ENCODE data around the gene QPRT.
"Not testable (repeated sequence)": the region's sequence is repeated elsewhere in the genome, so short reads cannot be mapped to it uniquely, and the experiment has no call there.

Gene QPRT

DNA sequence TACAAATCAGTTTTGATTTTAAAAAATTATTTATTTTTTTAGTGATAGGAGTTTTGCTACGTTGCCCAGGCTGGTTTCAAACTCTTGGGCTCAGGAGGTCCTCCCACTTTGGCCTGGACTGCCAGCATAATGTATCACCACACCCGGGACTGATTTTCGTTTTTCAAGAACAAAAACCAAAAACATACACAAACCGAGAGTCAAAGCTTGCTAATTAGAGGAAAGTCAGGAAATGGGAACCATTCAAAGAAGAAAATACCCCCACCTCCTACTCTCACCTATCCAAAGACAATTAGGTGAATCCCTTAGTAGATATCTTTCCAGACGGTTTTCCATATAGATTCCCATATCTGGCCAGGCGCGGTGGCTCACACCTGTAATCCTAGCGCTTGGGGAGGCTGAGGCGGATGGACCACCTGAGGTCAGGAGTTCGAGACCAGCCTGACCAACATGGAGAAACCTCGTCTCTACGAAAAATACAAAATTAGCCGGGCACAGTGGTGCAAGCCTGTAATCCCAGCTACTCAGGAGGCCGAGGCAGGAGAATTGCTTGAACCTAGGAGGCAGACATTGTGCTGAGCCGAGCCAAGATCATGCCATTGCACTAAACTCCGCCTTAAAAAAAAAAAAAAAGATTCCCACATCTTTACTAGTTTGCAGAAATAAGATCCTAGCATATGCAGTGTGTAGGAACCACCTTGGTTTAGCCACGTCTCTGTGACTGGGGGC, 16.8 kb upstream of the QPRT start:
- in situ Hi-C loops (cut with MboI; ENCODE audit: low sequenced_read_pairs) = no loop called here

DNA sequence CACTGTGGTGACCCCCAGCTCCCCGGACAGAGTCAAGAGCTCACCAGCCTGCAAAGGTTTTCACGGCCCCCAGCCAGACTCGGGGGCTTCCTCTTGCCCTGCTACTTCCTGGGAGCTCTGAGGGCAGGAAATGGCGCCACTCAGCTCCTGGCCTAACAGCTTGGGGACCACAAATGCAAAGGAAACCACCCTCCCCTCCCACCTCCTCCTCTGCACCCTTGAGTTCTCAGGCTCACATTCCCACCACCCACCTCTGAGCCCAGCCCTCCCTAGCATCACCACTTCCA, 16.3 kb upstream of the QPRT start:
- in situ Hi-C loops (cut with MboI; ENCODE audit: low sequenced_read_pairs) = no loop called here

DNA sequence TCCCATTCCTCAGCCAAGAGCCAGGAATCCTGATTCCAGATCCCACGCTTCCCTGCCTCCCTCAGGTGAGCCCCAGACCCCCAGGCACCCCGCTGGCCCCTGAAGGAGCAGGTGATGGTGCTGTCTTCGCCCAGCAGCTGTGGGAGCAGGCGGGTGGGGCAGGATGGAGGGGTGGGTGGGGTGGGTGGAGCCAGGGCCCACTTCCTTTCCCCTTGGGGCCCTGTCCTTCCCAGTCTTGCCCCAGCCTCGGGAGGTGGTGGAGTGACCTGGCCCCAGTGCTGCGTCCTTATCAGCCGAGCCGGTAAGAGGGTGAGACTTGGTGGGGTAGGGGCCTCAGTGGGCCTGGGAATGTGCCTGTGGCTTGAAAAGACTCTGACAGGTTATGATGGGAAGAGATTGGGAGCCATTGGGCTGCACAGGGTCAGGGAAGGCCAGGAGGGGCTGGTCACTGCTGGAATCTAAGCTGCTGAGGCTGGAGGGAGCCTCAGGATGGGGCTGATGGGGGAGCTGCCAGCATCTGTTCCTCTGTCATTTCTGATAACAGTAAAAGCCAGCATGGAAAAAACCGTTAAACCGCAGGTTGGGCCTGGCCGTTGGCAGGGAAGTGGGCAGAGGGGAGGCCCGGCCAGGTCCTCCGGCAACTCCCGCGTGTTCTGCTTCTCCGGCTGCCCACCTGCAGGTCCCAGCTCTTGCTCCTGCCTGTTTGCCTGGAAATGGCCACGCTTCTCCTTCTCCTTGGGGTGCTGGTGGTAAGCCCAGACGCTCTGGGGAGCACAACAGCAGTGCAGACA, 15.8 kb upstream of the QPRT start, which contains the start of gene SPN:
SPN (plus strand) TSS at position 232 of the 791 bp plus-strand sequence; CDS start at position 714, 482 bp downstream.
- in situ Hi-C loops (cut with MboI; ENCODE audit: low sequenced_read_pairs) = no loop called here

DNA sequence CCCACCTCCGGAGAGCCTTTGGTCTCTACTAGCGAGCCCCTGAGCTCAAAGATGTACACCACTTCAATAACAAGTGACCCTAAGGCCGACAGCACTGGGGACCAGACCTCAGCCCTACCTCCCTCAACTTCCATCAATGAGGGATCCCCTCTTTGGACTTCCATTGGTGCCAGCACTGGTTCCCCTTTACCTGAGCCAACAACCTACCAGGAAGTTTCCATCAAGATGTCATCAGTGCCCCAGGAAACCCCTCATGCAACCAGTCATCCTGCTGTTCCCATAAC, 15.2 kb upstream of the QPRT start:
- in situ Hi-C loops (cut with MboI; ENCODE audit: low sequenced_read_pairs) = no loop called here

DNA sequence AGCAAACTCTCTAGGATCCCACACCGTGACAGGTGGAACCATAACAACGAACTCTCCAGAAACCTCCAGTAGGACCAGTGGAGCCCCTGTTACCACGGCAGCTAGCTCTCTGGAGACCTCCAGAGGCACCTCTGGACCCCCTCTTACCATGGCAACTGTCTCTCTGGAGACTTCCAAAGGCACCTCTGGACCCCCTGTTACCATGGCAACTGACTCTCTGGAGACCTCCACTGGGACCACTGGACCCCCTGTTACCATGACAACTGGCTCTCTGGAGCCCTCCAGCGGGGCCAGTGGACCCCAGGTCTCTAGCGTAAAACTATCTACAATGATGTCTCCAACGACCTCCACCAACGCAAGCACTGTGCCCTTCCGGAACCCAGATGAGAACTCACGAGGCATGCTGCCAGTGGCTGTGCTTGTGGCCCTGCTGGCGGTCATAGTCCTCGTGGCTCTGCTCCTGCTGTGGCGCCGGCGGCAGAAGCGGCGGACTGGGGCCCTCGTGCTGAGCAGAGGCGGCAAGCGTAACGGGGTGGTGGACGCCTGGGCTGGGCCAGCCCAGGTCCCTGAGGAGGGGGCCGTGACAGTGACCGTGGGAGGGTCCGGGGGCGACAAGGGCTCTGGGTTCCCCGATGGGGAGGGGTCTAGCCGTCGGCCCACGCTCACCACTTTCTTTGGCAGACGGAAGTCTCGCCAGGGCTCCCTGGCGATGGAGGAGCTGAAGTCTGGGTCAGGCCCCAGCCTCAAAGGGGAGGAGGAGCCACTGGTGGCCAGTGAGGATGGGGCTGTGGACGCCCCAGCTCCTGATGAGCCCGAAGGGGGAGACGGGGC, 14.7 kb upstream of the QPRT start:
- in situ Hi-C loops (cut with MboI; ENCODE audit: low sequenced_read_pairs) = no loop called here

DNA sequence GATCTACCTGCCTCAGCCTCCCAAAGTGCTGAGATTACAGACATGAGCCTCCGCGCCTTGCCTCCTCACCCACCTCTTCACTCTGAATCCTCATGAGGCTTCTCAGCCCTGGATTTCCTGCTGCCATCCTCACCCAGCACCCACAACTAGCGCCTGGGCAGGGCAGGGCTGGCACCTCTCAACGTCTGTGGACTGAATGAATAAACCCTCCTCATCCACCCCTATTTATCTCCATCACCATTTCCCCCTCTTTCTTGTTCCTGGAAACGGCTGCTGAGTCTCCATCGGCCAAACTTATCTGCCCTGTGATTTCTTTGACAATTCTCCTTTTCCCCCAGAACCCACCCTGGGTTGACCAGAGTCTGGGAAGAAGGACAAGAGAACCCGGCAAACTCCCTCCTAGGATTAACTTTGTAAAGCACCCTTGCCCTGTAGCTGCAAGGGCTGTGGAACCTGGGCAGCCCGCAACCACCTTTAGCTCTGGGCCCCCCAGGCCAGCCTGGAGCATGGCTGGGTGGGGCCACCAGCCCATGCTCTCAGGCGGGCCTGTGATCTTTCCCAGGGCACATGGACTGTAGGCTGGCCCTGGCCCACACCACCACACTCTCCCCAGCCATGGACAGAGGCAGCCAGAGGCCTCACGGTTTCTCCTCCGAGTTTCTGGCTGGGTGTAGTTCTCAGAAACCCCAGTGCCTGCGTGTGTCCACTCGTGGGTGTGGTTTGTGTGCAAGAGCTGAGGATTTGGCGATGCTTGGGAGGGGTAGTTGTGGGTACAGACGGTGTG, 13.5 kb upstream of the QPRT start:
- in situ Hi-C loops (cut with MboI; ENCODE audit: low sequenced_read_pairs) = no loop called here

DNA sequence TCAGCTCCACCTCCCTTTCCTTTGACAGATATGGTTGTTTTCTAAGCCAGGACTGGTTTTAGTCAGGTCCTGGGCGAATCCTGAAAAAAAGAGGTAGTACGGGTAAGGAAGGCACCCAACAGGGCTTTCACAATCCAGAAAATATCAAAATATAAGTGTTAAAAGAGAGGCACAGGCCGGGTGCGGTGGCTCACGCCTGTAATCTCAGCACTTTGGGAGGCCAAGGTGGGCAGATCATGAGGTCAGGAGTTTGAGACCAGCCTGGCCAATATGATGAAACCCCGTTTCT, 11.7 kb upstream of the QPRT start:
- in situ Hi-C loops (cut with MboI; ENCODE audit: low sequenced_read_pairs) = not testable (repeated sequence)

DNA sequence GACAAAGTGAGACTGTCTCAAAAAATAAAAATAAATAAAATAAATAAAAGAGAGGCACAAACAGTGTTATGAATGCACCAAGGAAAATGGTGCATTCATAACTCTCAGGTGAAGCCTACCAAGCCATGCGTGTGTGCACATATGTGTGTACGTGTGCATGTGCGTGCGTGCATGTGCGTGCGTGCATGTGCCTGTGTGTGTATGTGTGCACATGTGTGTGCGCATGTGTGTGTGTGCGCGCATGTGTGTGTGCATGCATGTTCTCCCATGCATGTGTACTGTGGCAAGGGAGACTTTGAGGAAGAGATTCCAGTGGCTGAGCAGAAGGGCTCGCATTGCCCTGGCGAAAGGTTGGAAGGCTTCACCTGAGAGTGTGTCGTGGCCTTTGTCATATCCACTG, 11.2 kb upstream of the QPRT start:
- in situ Hi-C loops (cut with MboI; ENCODE audit: low sequenced_read_pairs) = no loop called here

DNA sequence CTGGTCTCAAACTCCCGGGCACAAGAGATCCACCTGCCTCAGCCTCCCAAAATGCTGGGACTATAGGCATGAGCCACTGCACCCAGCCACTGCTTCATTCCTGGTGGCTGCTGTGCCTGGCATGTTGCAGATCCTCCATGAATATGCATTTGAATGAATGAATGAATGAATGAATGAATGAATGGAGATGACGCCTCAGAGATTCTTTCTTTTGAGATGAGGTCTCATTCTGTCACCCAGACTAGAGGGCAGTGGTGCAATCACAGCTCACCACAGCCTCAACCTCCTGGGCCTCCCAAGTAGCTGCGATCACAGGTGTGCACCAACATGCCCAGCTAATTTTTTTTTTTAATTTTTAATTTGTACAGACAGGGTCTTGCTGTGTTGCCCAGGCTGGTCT, 10.7 kb upstream of the QPRT start:
- in situ Hi-C loops (cut with MboI; ENCODE audit: low sequenced_read_pairs) = no loop called here

DNA sequence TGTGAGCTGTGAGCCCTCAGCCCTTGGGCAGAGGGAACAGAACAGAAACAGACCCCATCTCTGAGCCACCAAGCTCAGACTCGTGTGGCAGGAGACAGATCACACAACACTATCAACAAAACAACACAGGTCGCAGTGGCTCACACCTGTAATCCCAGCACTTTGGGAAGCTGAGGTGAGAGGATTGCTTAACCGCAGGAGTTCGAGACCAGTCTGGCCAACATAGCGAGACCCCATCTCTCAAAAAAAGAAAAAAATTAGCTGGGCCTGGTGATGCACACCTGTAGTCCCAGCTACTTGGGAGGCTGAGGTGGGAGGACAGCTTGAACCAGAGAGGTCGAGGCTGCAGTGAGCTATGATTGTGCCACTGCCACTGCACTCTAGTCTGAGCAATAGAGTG, 5.5 kb upstream of the QPRT start:
- in situ Hi-C loops (cut with MboI; ENCODE audit: low sequenced_read_pairs) = no loop called here

DNA sequence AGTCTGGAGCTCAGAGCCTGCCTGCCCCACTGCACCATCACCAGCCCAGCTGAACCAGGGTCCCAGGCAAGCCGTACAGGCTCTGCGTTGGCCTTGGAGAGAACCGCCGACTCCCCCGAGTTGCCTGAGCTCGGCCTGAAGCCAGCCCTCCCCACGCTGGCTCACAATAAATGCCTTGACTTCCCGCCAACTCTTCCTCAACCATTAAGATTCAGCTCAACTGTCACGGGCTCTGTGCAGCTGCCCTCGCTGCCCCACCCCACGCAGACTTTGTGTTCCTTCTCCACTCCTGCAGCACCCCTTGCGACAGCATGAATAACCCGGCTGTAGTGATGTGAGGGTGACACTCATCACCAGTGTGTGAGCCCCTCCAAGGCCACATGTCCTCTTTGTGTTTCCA, 4.8 kb upstream of the QPRT start:
- in situ Hi-C loops (cut with MboI; ENCODE audit: low sequenced_read_pairs) = no loop called here

DNA sequence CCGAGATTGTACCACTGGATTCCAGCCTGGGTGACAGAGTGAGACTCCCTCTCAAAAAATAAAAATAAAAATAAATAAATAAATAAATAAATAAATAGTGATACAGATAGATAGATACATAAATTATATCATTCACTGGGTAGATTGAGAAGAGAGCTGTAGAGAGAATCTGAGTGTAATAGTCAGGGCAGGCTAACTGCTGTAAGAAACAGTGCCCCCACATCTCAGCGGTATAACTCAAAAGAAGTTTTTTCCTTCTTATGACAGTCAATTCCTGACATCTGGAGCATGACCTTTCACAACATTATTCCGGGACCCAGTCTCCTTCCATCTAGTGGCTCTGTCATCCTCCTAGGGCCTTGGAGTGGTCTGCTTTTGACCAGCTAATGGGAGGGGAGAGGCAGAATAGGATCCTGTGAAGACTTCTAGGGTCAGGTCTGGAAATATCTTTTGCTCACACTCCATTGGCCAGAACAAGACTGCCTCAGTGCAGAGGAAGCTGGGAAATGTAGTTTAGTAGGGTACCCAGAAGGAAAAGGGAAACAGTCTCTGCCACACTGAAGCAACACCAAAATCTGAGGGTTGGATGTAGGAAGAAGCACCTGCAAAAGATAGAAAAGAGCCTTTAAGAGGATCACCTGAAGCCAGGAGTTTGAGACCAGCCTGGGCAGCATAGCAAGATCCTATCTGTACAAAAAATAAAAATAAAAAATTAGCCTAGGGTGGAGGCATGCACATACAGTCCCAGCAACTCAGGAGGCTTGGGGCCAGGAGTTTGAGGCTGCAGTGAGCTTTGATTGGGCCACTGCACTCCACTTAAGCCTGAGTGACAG, 3.0 kb upstream of the QPRT start:
- in situ Hi-C loops (cut with MboI; ENCODE audit: low sequenced_read_pairs) = no loop called here

DNA sequence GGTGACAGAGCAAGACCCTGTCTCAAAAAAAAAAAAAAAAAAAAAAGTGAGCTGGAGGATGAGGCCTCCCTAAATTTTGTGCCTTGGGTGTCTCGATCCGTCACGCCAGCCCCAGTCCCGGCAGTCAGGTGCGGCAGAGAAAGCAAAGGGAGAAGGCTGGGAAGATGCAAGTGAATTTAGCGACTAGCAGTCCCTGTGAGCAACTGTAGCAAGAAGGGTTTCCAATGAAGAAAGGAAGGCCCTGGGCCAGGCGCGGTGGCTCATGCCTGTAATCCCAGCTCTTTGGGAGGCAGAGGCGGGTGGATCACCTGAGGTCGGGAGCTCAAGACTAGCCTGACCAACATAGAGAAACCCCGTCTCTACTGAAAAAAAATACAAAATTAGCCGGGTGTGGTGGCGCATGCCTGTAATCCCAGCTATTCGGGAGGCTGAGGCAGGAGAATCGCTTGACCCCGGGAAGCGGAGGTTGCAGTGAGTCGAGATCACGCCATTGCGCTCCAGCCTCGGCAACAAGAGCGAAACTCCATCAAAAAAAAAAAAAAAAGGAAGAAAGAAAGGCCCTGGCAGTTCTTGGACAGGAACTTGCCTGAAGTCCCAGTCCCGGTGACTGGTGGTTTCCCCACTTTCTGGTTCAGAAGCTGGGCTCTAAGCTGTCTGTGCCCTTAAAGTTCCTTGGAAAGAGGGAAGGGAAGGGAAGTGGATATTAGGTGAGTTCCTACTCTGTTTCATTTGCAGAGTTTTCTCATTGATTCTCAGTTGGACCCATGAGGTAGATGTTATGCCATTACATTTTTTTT, 1.8 kb upstream of the QPRT start:
- in situ Hi-C loops (cut with MboI; ENCODE audit: low sequenced_read_pairs) = no loop called here

DNA sequence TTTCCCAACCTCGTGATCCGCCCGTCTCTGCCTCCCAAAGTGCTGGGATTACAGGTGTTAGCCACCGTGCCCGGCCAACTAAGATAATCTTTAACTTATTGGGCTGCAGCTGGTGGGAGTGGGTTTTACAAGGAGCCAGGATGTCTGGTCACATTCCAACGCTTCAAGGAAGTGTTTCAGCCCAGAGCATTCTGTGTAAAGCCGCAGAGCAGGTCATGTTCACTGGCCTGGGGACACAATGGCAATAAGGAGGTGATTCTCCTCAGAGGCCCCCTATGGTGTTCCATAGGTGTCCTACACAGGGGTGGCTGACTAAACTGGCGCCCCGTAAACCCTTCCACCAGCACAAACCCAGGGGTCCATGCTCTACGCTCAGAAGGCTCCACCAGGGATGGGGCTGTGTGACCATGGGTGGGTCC, 1.2 kb downstream of the QPRT start:
- in situ Hi-C loops (cut with MboI; ENCODE audit: low sequenced_read_pairs) = no loop called here

DNA sequence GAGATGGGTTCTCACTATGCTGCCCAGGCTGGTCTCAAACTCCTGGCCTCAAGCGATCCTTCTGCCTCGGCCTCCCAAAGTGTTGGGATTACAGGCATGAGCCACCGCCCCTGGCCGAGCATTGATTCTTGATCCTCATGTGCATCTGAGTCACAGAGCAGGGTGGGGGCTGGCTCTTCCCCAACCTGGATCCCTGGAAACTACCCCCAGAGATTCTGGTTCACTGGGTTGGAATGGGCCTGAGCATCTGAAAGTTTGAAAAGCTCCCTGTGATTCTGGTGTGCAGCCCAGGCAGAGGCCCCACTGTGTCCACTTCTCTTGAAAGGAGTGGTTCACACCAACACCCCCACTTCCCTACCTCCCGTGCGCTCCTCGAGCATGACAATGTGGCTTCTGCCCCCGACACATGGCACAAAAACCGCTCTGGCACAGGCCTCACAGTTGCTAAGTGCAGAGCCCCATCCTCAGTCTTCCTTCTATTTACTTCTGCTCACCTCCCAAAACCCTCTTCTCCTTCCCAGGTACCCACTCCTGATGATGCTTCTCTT, 4.6 kb downstream of the QPRT start:
- in situ Hi-C loops (cut with MboI; ENCODE audit: low sequenced_read_pairs) = no loop called here

DNA sequence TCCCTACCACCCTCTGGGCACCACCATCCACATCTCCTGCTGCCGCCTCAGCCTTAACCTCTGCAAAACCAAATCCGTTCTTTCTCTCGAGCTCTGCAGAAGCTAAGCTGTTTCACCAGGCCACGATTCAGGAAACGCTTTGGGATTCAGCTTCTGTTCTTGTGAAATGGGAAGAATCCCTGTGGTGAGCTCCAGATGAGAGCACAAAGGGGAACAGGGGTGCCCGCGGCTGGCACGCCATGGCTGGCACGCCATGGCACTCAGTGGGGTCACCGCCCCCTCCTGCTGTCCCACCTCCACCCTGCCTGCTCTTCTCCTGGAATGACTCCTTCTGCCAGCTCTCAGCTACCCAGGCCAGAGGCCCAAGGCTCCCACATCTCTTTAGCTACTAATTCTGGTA, 5.7 kb downstream of the QPRT start:
- in situ Hi-C loops (cut with MboI; ENCODE audit: low sequenced_read_pairs) = no loop called here

DNA sequence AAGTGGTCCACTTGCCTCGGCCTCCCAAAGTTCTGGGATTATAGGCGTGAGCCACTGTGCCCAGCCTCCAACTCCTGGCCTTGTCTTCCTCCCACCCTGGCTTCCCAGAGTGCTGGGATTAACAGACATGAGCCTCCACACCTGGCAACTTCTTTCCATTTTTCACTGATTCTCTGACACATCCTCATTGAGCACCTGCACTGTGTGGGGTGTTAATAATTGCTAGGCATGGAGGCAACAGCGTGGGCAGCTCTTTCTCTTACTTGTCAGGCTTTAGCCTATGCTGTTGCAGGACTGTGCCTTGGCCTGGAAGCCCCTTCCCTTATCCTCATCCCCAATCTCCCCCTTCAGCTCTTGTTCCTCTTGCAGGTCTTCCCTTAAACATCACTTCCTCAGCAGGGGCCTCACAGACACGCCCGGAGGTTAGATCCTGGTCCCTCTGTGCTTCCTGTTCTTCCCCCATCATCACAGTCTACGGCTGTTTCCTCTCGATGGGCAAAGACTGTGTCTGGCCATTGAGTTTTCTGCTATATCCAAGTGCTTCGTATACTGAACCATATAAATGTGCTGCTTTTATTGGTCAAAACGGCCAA, 7.9 kb downstream of the QPRT start:
- in situ Hi-C loops (cut with MboI; ENCODE audit: low sequenced_read_pairs) = no loop called here

DNA sequence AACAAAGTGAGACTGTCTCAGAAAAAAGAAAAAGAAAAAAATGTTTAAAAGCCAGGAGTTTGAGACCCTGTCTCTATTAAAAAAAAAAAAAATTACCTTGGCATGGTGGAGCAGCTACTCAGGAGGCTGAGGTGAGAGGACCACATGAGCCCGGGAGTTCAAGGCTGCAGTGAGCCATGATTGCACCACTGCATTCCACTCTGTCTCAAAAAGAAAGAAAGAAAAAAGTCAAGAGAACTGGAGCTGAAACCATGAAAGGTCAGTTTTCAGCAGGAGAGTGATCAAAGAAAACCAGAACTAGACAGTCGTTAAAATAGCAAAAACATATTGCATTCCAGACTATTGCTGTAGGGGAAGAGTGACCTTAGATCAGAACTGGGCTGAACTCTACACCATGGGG, 8.8 kb downstream of the QPRT start:
- in situ Hi-C loops (cut with MboI; ENCODE audit: low sequenced_read_pairs) = no loop called here

DNA sequence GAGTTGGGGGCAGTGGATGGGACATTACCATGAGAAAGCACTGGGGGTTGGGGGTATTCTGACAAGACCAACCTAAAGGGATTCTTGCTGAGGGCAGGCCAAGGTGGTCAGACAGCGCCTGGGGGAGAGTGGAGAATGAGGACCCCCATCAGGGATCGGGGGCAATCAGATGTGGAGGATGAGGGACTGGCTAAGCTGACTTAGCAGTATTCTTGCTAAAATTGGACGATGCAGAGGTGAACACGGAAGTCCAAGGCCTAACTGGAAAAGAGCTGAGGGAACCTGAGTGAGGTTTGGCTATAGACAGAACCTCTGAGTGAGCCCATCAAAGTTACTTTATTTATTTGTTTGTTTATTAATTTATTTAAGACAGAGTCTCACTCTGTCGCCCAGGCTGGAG, 9.2 kb downstream of the QPRT start:
- in situ Hi-C loops (cut with MboI; ENCODE audit: low sequenced_read_pairs) = no loop called here

Measured in HL-60/S4 (cell line).